ENCODE measurements around the gene NDEL1.
A peak's percentile ranks its signal among the peaks of the same experiment; 100 is the strongest.

Gene NDEL1

DNA sequence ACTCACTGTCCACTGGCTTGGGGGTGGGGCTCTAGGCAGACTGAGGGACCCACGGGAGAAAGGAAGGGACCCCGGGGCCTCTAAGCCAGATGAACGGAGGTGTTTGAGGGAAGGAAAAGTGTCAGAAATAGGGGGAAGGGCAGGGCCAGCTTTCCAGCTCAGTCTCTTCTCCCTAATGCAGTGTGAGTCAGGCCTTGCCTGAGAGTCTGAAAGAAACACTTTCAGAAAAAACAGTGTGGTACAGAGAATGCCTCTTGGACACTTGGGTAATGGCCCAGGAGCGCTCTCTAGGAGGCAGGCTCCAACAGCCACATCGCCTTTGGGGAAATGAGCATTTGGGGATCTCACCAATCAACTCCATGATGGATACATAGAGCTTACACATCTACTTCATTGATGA lies 46.9 kb downstream of the NDEL1 start:
- H3K9ac ChIP-seq: no peak overlapping the region
- no peak overlapping the region; a peak in 1 of 22 replicates for H3K27ac ChIP-seq
- no peaks in the 10 kb centered on the region for H3K27me3 ChIP-seq
- H3K9me3 ChIP-seq (replicated peaks in 1 of 11): peaks cover 8 to 21% (median 11%) of the 10 kb centered on the region in 11 experiments; a peak in 21 of 22 replicates
- peaks cover 77 to 100% (median 100%) of the 10 kb centered on the region in 11 experiments for H3K36me3 ChIP-seq
- no peak overlapping the region for H3K4me3 ChIP-seq
- no peak for TF ChIP-seq Cebpa-rat (IDR thresholded peaks at IDR 0.05)
- H3K4me1 ChIP-seq: no peaks in the 10 kb centered on the region
- H4K20me1 ChIP-seq: peaks cover 0 to 52% (median 22%) of the 10 kb centered on the region in 11 experiments; a peak in 13 of 22 replicates
- no peak overlapping the region for H3K4me2 ChIP-seq

DNA sequence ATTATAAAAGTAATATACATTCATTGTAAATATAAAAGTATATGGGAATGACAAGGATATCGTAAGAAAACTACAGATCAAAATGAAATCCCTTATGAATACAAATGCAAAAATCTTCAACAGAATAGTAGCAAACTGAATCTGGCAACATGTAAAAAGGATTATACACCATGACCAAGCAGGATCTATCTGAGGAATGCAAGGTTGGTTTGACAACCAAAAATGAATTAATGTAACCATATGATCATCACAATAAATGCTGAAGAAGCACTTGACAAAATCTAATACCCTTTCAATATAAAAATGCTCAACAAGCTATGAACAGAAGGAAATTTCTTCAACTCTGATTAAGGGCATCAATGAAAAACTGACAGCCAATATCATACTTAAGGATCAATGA lies 48.8 kb downstream of the NDEL1 start:
- Histone ChIP-seq H3K27ac (no peak overlapping the region), H3K4me3 (no peak overlapping the region), H3K9ac (no peak overlapping the region), H3K4me1 (peaks cover 0 to 13% (median 0%) of the 10 kb centered on the region in 10 experiments; a peak in 3 of 20 replicates), H4K20me1 (peaks cover 0 to 40% (median 16%) of the 10 kb centered on the region in 11 experiments; a peak in 11 of 22 replicates), H3K36me3 (peaks cover 58 to 100% (median 99%) of the 10 kb centered on the region in 11 experiments), H3K4me2 (no peak overlapping the region), H3K9me3 (replicated peaks in 1 of 11) (peaks cover 8 to 21% (median 11%) of the 10 kb centered on the region in 11 experiments; a peak in 21 of 22 replicates), H3K27me3 (no peaks in the 10 kb centered on the region)
- TF ChIP-seq Cebpa-rat (IDR thresholded peaks at IDR 0.05): no peak

DNA sequence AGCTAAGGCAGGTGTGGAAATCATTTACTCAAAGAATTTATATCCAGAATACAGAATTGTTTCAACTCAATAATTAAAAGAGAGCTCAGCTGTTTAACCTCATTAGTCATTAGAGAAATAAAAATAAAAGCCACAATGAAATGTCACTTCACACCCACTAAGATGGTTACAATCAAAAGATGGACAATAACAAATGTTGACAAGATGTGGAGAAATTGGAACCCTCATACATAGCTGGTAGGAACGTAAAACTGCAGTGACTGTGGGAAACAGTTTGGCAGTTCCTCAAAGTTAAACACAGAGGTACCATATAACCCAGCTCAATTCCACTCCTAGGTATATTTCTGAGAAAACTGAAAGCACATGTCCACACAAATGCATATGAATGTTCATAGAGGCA lies 49.8 kb downstream of the NDEL1 start:
- peaks cover 8 to 21% (median 11%) of the 10 kb centered on the region in 11 experiments; a peak in 21 of 22 replicates for H3K9me3 ChIP-seq (replicated peaks in 1 of 11)
- H3K4me2 ChIP-seq: no peak overlapping the region
- H4K20me1 ChIP-seq: peaks cover 0 to 31% (median 12%) of the 10 kb centered on the region in 11 experiments; a peak in 9 of 22 replicates
- no peak overlapping the region for H3K9ac ChIP-seq
- no peak overlapping the region for H3K4me3 ChIP-seq
- TF ChIP-seq Cebpa-rat (IDR thresholded peaks at IDR 0.05): no peak
- H3K36me3 ChIP-seq: peaks cover 50 to 100% (median 98%) of the 10 kb centered on the region in 11 experiments
- peaks cover 0 to 13% (median 6%) of the 10 kb centered on the region in 10 experiments; a peak in 8 of 20 replicates for H3K4me1 ChIP-seq
- H3K27ac ChIP-seq: no peak overlapping the region
- H3K27me3 ChIP-seq: no peaks in the 10 kb centered on the region

DNA sequence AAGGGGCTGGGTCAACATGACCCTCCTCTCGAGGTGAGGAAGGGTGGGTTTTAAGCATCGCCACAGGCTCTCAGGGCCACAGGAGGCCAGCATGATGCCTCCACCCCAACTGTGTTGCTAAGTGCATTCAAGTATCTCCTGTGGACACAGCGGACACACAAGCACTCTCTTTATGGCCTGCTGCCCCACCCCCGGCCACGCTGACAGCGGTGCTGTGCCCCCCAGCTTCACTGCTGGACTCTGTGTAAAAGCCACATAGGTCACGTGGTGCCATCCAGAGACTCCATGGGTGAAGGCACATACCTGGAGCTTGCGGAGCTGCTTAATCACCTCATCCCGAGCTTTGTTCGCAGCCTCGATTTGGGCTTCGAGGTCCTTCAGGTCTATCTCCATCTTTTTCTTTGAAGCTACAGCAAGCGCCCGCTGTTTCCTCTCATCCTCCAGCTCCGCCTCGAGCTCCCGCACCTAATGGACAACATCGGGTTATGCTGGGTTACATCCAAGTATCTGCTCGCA lies 51.5 kb downstream of the NDEL1 start:
- Histone ChIP-seq H3K36me3 (peaks cover 50 to 100% (median 98%) of the 10 kb centered on the region in 11 experiments), H3K4me1 (peaks cover 0 to 13% (median 6%) of the 10 kb centered on the region in 10 experiments; a peak in 8 of 20 replicates), H3K9me3 (replicated peaks in 1 of 11) (peaks cover 8 to 21% (median 11%) of the 10 kb centered on the region in 11 experiments; a peak in 21 of 22 replicates), H3K27me3 (no peaks in the 10 kb centered on the region), H4K20me1 (peaks cover 0 to 17% (median 5%) of the 10 kb centered on the region in 11 experiments; a peak in 8 of 22 replicates), H3K4me3 (no peak overlapping the region), H3K9ac (no peak overlapping the region), H3K27ac (no peak overlapping the region), H3K4me2 (no peak overlapping the region)
- TF ChIP-seq Cebpa-rat (IDR thresholded peaks at IDR 0.05): no peak

DNA sequence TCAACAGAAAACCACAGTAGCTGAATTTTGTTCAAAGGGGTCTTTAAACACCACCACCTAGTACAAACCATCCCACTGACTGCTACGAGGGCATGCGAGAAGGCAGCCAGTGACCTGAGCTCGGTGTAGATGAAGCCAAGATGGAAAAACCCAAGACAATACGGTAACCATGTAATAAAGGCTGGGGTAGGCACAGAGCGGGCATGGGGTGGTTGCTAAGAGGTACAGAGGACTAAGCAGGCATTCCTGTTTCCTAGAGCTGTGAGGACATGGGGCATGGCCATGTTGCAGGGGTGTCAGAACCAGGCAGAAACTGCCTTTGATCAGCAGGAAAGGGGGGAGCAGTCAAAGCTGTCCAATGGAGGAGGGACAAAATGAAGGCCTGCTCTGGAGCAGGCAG lies 52.1 kb downstream of the NDEL1 start:
- peaks cover 0 to 12% (median 4%) of the 10 kb centered on the region in 11 experiments; a peak in 5 of 22 replicates for H4K20me1 ChIP-seq
- peaks cover 50 to 100% (median 98%) of the 10 kb centered on the region in 11 experiments for H3K36me3 ChIP-seq
- no peaks in the 10 kb centered on the region for H3K27me3 ChIP-seq
- H3K4me1 ChIP-seq: peaks cover 0 to 13% (median 6%) of the 10 kb centered on the region in 10 experiments; a peak in 8 of 20 replicates
- H3K9me3 ChIP-seq (replicated peaks in 1 of 11): peaks cover 8 to 21% (median 11%) of the 10 kb centered on the region in 11 experiments; a peak in 21 of 22 replicates
- H3K4me2 ChIP-seq: no peak overlapping the region; a peak in 1 of 22 replicates
- H3K9ac ChIP-seq: no peak overlapping the region
- no peak overlapping the region for H3K4me3 ChIP-seq
- TF ChIP-seq Cebpa-rat (IDR thresholded peaks at IDR 0.05): no peak
- no peak overlapping the region for H3K27ac ChIP-seq

DNA sequence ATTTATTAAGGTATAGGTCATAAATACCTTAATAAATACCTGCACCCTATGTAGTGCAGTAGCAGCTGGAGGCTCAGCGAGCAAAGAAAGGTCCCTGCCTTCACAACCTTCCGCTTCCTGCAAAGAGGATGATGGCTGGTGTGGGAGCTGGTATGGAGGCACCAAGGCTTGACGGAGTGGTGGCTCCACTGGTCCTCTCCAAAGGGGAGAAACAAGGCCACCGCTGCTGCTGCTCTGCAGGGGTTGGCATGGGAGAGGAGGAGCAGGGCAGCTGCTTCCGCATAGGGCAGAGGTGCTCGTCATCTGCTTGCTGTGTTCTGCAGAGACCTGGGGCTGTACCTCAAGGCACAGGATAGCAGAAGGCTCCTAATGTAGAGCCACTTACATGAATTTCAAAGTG lies 52.8 kb downstream of the NDEL1 start:
- no peak overlapping the region for H3K27ac ChIP-seq
- H3K36me3 ChIP-seq: peaks cover 45 to 100% (median 98%) of the 10 kb centered on the region in 11 experiments
- TF ChIP-seq Cebpa-rat (IDR thresholded peaks at IDR 0.05): no peak
- peaks cover 8 to 19% (median 11%) of the 10 kb centered on the region in 11 experiments; a peak in 21 of 22 replicates for H3K9me3 ChIP-seq (replicated peaks in 1 of 11)
- peaks cover 0 to 13% (median 6%) of the 10 kb centered on the region in 10 experiments; a peak in 8 of 20 replicates for H3K4me1 ChIP-seq
- H3K4me3 ChIP-seq: no peak overlapping the region
- H4K20me1 ChIP-seq: peaks cover 0 to 12% (median 4%) of the 10 kb centered on the region in 11 experiments; a peak in 5 of 22 replicates
- H3K4me2 ChIP-seq: peak overlapping the region in 1 of 11 experiments; percentile 35; a peak in 1 of 22 replicates
- H3K27me3 ChIP-seq: no peaks in the 10 kb centered on the region
- no peak overlapping the region for H3K9ac ChIP-seq

DNA sequence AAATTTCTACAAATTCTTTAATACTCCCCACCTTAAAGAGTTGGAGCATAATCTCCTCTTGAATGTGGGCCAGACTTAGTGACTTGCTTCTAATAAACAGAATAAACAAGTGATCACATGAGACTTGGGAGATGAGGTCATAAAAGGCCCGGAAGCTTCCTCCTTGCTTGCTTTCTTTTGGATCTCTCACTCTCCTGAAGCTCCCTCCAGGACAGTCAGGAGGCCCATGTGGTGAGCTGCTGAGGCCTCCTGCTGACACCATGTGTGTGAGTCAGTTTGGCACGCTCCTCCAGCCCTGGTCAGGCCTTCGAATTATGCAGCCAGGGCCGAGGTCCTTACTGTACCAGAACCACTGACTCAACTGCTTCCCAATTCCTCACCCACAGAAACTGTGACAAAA lies 53.2 kb downstream of the NDEL1 start:
- Histone ChIP-seq H4K20me1 (peaks cover 0 to 12% (median 4%) of the 10 kb centered on the region in 11 experiments; a peak in 5 of 22 replicates), H3K4me3 (no peak overlapping the region), H3K9ac (no peak overlapping the region)

DNA sequence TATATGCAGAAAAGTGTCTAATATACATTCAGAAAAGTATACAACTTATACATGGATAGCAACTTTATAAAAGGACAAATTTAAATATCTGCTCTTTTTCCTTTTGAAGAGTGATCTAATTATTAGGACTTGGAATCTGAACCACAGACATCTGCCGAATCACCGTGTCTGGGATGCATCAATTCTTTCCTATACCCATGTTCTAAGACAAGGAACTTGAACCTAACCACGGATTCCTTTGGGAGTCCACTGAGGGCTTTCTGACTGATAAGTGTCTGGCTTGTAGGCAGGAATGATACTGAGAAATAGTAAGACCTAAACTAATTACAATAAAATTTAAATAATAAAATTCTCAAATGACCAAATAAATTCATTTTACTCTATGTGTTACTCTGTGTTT lies 54.2 kb downstream of the NDEL1 start:
- Histone ChIP-seq H3K4me3 (no peak overlapping the region), H3K9ac (no peak overlapping the region), H3K4me1 (peaks cover 0 to 13% (median 6%) of the 10 kb centered on the region in 10 experiments; a peak in 8 of 20 replicates), H3K9me3 (replicated peaks in 1 of 11) (peaks cover under 1 to 9% (median 2%) of the 10 kb centered on the region in 11 experiments; a peak in 18 of 22 replicates), H3K36me3 (peaks cover 32 to 100% (median 98%) of the 10 kb centered on the region in 11 experiments), H3K4me2 (no peak overlapping the region), H3K27ac (no peak overlapping the region), H3K27me3 (no peaks in the 10 kb centered on the region), H4K20me1 (peaks cover 0 to 12% (median 4%) of the 10 kb centered on the region in 11 experiments; a peak in 5 of 22 replicates)
- no peak for TF ChIP-seq Cebpa-rat (IDR thresholded peaks at IDR 0.05)

More for the DNA sequence above, 53.2 kb downstream of the NDEL1 start:
- Histone ChIP-seq H3K36me3 (peaks cover 40 to 100% (median 98%) of the 10 kb centered on the region in 11 experiments), H3K4me1 (peaks cover 0 to 13% (median 6%) of the 10 kb centered on the region in 10 experiments; a peak in 8 of 20 replicates), H3K27ac (no peak overlapping the region), H3K27me3 (no peaks in the 10 kb centered on the region), H3K4me2 (no peak overlapping the region; a peak in 1 of 22 replicates), H3K9me3 (replicated peaks in 1 of 11) (peaks cover 8 to 19% (median 11%) of the 10 kb centered on the region in 11 experiments; a peak in 21 of 22 replicates)
- no peak for TF ChIP-seq Cebpa-rat (IDR thresholded peaks at IDR 0.05)
